ACC112 (cell line): ENCODE results near the gene AIMP1.
"Not testable (repeated sequence)": the region's sequence is repeated elsewhere in the genome, so short reads cannot be mapped to it uniquely, and the experiment has no call there.

Experiments used
- H2AFZ ChIP-seq: fragments of 200-600 bp; sonication (generic); one replicate; pipeline ENCODE4 v1.6.0; 2017; ENCODE audit warnings: antibody characterized with exemption, low read length; ENCODE audit not compliant: unreplicated experiment
- H3K27ac ChIP-seq: fragments of 200-600 bp; sonication (generic); 2 replicates; pipeline ENCODE4 v1.5.1; 2014; ENCODE audit warnings: low read depth, mild to moderate bottlenecking, antibody characterized with exemption, low read length, moderate library complexity
- H3K27me3 ChIP-seq: fragments of 200-600 bp; sonication (generic); 2 replicates; pipeline ENCODE4 v1.6.1; 2014; ENCODE audit warnings: mild to moderate bottlenecking, antibody characterized with exemption, low read length, moderate library complexity, mixed read lengths; ENCODE audit not compliant: insufficient read depth
- H3K36me3 ChIP-seq: fragments of 200-600 bp; sonication (generic); 2 replicates; pipeline ENCODE4 v1.6.1; 2016; ENCODE audit warnings: mild to moderate bottlenecking, antibody characterized with exemption, low read length, moderate library complexity, mixed read lengths; ENCODE audit not compliant: insufficient read depth
- H3K4me1 ChIP-seq: fragments of 200-600 bp; sonication (generic); one replicate; pipeline ENCODE4 v1.6.1; 2016; ENCODE audit warnings: low read length, mixed read lengths; ENCODE audit not compliant: insufficient read depth, unreplicated experiment, control insufficient read depth
- H3K4me3 ChIP-seq: fragments of 200-600 bp; sonication (generic); 2 replicates; pipeline ENCODE4 v1.5.1; 2014; ENCODE audit warnings: mild to moderate bottlenecking, low read depth, low read length
- H3K79me2 ChIP-seq: fragments of 200-600 bp; sonication (generic); one replicate; pipeline ENCODE4 v1.6.0; 2016; ENCODE audit warnings: low read length; ENCODE audit not compliant: control insufficient read depth, unreplicated experiment, insufficient read depth

Gene AIMP1

GRCh38 chr4:106368678-106369077, 52.3 kb downstream of the AIMP1 start, which contains the start of gene GIMD1:
Gene GIMD1, minus strand, starts transcription at chr4:106368778. Its CDS starts 1,343 bp downstream, at chr4:106367435.
- Histone ChIP-seq H3K27ac (no peak within 1 kb of the TSS), H3K36me3 (no peaks in the 10 kb centered on the region), H3K79me2 (no peaks in the 10 kb centered on the region), H3K27me3 (no peaks in the 10 kb centered on the region), H3K4me1 (peaks cover 27% of the 10 kb centered on the region), H3K4me3 (peak within 1 kb of the TSS; percentile 63), H2AFZ (peak within 1 kb of the TSS; percentile 97)

- peak overlapping the region; percentile 63 for H3K4me3 ChIP-seq
- no peaks in the 10 kb centered on the region for H3K27me3 ChIP-seq
- H3K27ac ChIP-seq, result no peak overlapping the region
- H2AFZ ChIP-seq, result peak overlapping the region; percentile 97
- H3K36me3 ChIP-seq, result no peaks in the 10 kb centered on the region
- no peaks in the 10 kb centered on the region for H3K79me2 ChIP-seq
- peaks cover 26% of the 10 kb centered on the region for H3K4me1 ChIP-seq
Measured at GRCh38 chr4:106369456-106370060, 53.2 kb downstream of the AIMP1 start.

- Histone ChIP-seq H3K27ac (no peak overlapping the region), H3K4me3 (peak overlapping the region; percentile 63; the same call in 1 of the 2 replicates), H3K4me1 (peaks cover 20% of the 10 kb centered on the region), H3K79me2 (no peaks in the 10 kb centered on the region), H3K27me3 (no peaks in the 10 kb centered on the region), H2AFZ (peak overlapping the region; percentile 97), H3K36me3 (no peaks in the 10 kb centered on the region)
Measured at GRCh38 chr4:106370214-106370613, 53.9 kb downstream of the AIMP1 start.

GRCh38 chr4:106371161-106371560, 54.8 kb downstream of the AIMP1 start:
- H2AFZ ChIP-seq, result no peak overlapping the region
- H3K36me3 ChIP-seq, result no peaks in the 10 kb centered on the region
- H3K4me1 ChIP-seq, result peaks cover 12% of the 10 kb centered on the region
- no peak overlapping the region for H3K4me3 ChIP-seq
- H3K27ac ChIP-seq, result no peak overlapping the region
- H3K27me3 ChIP-seq, result no peaks in the 10 kb centered on the region
- H3K79me2 ChIP-seq, result no peaks in the 10 kb centered on the region

GRCh38 chr4:106373026-106373425, 56.7 kb downstream of the AIMP1 start:
- Histone ChIP-seq H3K36me3 (no peaks in the 10 kb centered on the region), H3K27ac (no peak overlapping the region), H2AFZ (no peak overlapping the region), H3K79me2 (no peaks in the 10 kb centered on the region), H3K4me3 (no peak overlapping the region), H3K27me3 (no peaks in the 10 kb centered on the region), H3K4me1 (peaks cover 8% of the 10 kb centered on the region)

GRCh38 chr4:106380179-106380578, 63.8 kb downstream of the AIMP1 start:
- Histone ChIP-seq H3K79me2 (no peaks in the 10 kb centered on the region), H3K36me3 (no peaks in the 10 kb centered on the region)

GRCh38 chr4:106384878-106385277, 68.5 kb downstream of the AIMP1 start:
- no peak overlapping the region for H3K27ac ChIP-seq
- no peak overlapping the region for H2AFZ ChIP-seq
- no peaks in the 10 kb centered on the region for H3K27me3 ChIP-seq
- H3K4me1 ChIP-seq, result no peaks in the 10 kb centered on the region
- H3K36me3 ChIP-seq, result no peaks in the 10 kb centered on the region
- H3K4me3 ChIP-seq, result no peak overlapping the region
- H3K79me2 ChIP-seq, result no peaks in the 10 kb centered on the region

More at GRCh38 chr4:106380179-106380578, 63.8 kb downstream of the AIMP1 start:
- Histone ChIP-seq H2AFZ (no peak overlapping the region), H3K27me3 (no peaks in the 10 kb centered on the region), H3K4me1 (no peaks in the 10 kb centered on the region), H3K4me3 (no peak overlapping the region), H3K27ac (no peak overlapping the region)

- Histone ChIP-seq H3K4me1 (no peaks in the 10 kb centered on the region), H3K36me3 (no peaks in the 10 kb centered on the region), H3K27ac (no peak overlapping the region), H3K27me3 (no peaks in the 10 kb centered on the region), H3K79me2 (no peaks in the 10 kb centered on the region), H3K4me3 (no peak overlapping the region), H2AFZ (no peak overlapping the region)
Measured at GRCh38 chr4:106385853-106386393, 69.6 kb downstream of the AIMP1 start.

GRCh38 chr4:106395582-106395981, 79.2 kb downstream of the AIMP1 start:
- Histone ChIP-seq H3K36me3 (no peaks in the 10 kb centered on the region; the same call in 1 of the 2 replicates), H3K27ac (no peak overlapping the region), H3K4me3 (no peak overlapping the region), H3K27me3 (no peaks in the 10 kb centered on the region), H3K4me1 (no peaks in the 10 kb centered on the region), H2AFZ (no peak overlapping the region), H3K79me2 (no peaks in the 10 kb centered on the region)

- not testable (repeated sequence) for H3K27me3 ChIP-seq
Measured at GRCh38 chr4:106398898-106399297, 82.5 kb downstream of the AIMP1 start.

More at GRCh38 chr4:106398898-106399297, 82.5 kb downstream of the AIMP1 start:
- H3K79me2 ChIP-seq, H3K4me1 ChIP-seq, H3K4me3 ChIP-seq, H3K27ac ChIP-seq, H3K36me3 ChIP-seq, H2AFZ ChIP-seq: not testable (repeated sequence)
